HCT116 (cell line): ENCODE measurements around the gene SSR1. TPM values are rescaled to one million over a fixed set of nuclear protein-coding genes. Genes with fewer than 3 reads are reported as not detected.

Experiments
- ATAC-seq: fragments of 200-7000 bp; cut with Tn5 transposase; 2 replicates; pipeline ENCODE4 v1.9.1; 2020; ENCODE audit warnings: mild to moderate bottlenecking, moderate library complexity
- BruUV-seq: library from RNA; stranded (reverse); fragments of 400-500 nt; replicated peaks from 2 replicates; lab custom pipeline; 2021; lab: Mats Ljungman, UMichigan
- CTCF ChIA-PET: fragments of 300-600 bp; sonication (Branson Sonifier 250); formaldehyde crosslinking; loops from one replicate; lab custom pipeline; 2021; ENCODE audit warnings: antibody characterized with exemption; lab: Charles Lee
- POLR2A ChIA-PET: fragments of 300-600, 350-600 bp; sonication (Branson Sonifier 250); formaldehyde crosslinking; loops from one replicate; lab custom pipeline; 2021; ENCODE audit warnings: antibody characterized with exemption; lab: Charles Lee
- RAD21 ChIA-PET, 2 experiments: fragments of 300-600 bp; sonication (Branson Sonifier 250); formaldehyde crosslinking; loops; one replicate each; lab custom pipeline; 2023; ENCODE audit warnings: low total read pairs in 2 of 2; ENCODE audit not compliant: uncharacterized antibody in 2 of 2, unreplicated experiment in 2 of 2, low non-redundant PET in 1 of 2; lab: Charles Lee
- DNase-seq: peaks from one replicate; pipeline ENCODE4 v3.0.0-alpha.2; 2010; ENCODE audit warnings: low read depth, low spot score
- H2AFZ ChIP-seq: fragments of 200-600 bp; shearing (Covaris generic), sonication (generic); 2 replicates; pipeline ENCODE4 v1.6.1; 2017; ENCODE audit warnings: low read depth, mixed run types, mixed read lengths, antibody characterized with exemption, low read length; ENCODE audit not compliant: poor library complexity, severe bottlenecking
- H3K27ac ChIP-seq: 2 replicates; pipeline ENCODE4 v1.5.1; 2012; ENCODE audit warnings: low read depth, low read length
- H3K27me3 ChIP-seq: fragments of 200-600 bp; sonication (generic); 2 replicates; pipeline ENCODE4 v1.6.1; 2016; ENCODE audit warnings: mixed run types, low read length, mixed read lengths; ENCODE audit not compliant: insufficient read depth
- H3K36me3 ChIP-seq, 2 experiments: fragments of 200-500 bp in 1 of 2; fragments of 200-600 bp in 1 of 2; sonication (Bioruptor generic) in 1 of 2; sonication (generic) in 1 of 2; 2 replicates each; pipeline versions ENCODE4 v1.5.1 to v1.6.1; 2014 to 2016; ENCODE audit warnings: low read length in 2 of 2, inconsistent platforms in 1 of 2, mixed read lengths in 1 of 2, mixed run types in 1 of 2; ENCODE audit not compliant: insufficient read depth in 2 of 2, control insufficient read depth in 1 of 2
- H3K4me1 ChIP-seq, 2 experiments: fragments of 200-600 bp in 1 of 2; sonication (generic) in 1 of 2; 2 replicates each; pipeline versions ENCODE4 v1.5.1 to v1.6.1; 2012 to 2017; ENCODE audit warnings: low read length in 2 of 2, inconsistent platforms in 1 of 2, mild to moderate bottlenecking in 1 of 2, mixed read lengths in 1 of 2, mixed run types in 1 of 2, moderate library complexity in 1 of 2; ENCODE audit not compliant: insufficient read depth in 2 of 2, control insufficient read depth in 1 of 2
- H3K4me2 ChIP-seq: fragments of 200-600 bp; sonication (generic); 2 replicates; pipeline ENCODE4 v1.6.1; 2017; ENCODE audit warnings: mixed run types, low read length, mixed read lengths
- H3K4me3 ChIP-seq, 2 experiments: fragments of 200-600 bp in 1 of 2; sonication (generic) in 1 of 2; replicated peaks in 1 of 2; 2 replicates each; pipeline ENCODE4 v1.5.1; 2011 to 2016; ENCODE audit warnings: low read length in 2 of 2, control low read depth in 1 of 2, low read depth in 1 of 2, mild to moderate bottlenecking in 1 of 2, mixed read lengths in 1 of 2, mixed run types in 1 of 2
- H3K79me2 ChIP-seq: fragments of 200-600 bp; sonication (generic); 2 replicates; pipeline ENCODE4 v1.6.1; 2017; ENCODE audit warnings: mild to moderate bottlenecking, mixed run types, low read length, moderate library complexity, mixed read lengths; ENCODE audit not compliant: insufficient read depth
- H3K9ac ChIP-seq: fragments of 200-600 bp; sonication (generic); 2 replicates; pipeline ENCODE4 v1.6.1; 2016; ENCODE audit warnings: low read length, mixed read lengths
- H3K9me2 ChIP-seq: fragments of 200-600 bp; sonication (generic), shearing (Covaris generic); 2 replicates; pipeline ENCODE4 v1.6.1; 2017; ENCODE audit warnings: mixed run types, mild to moderate bottlenecking, moderate library complexity; ENCODE audit not compliant: insufficient read depth
- H3K9me3 ChIP-seq, 2 experiments: fragments of 200-500 bp in 1 of 2; fragments of 200-600 bp in 1 of 2; sonication (Bioruptor generic) in 1 of 2; sonication (generic) in 1 of 2; 2 replicates each; pipeline ENCODE4 v1.6.1; 2014 to 2017; ENCODE audit warnings: low read length in 2 of 2, mixed read lengths in 2 of 2, inconsistent platforms in 1 of 2, low read depth in 1 of 2, mild to moderate bottlenecking in 1 of 2, mixed run types in 1 of 2, moderate library complexity in 1 of 2; ENCODE audit not compliant: control insufficient read depth in 1 of 2, insufficient read depth in 1 of 2
- H4K20me1 ChIP-seq: fragments of 200-600 bp; sonication (generic), shearing (Covaris generic); 2 replicates; pipeline ENCODE4 v1.6.1; 2017; ENCODE audit warnings: mixed run types, mild to moderate bottlenecking, moderate library complexity; ENCODE audit not compliant: insufficient read depth
- ATF3 ChIP-seq: IDR thresholded peaks from 2 replicates; pipeline ENCODE4 v1.6.1; 2012
- CTCF ChIP-seq, 3 experiments: fragments of 200-600 bp in 1 of 3; sonication (generic) in 1 of 3; IDR thresholded peaks in 2 of 3; conservative IDR thresholded peaks in 1 of 3; 2 replicates each; pipeline ENCODE4 v1.5.1; 2012 to 2017; ENCODE audit warnings: low read depth in 2 of 3, low read length in 2 of 3, antibody characterized with exemption in 1 of 3, borderline replicate concordance in 1 of 3, control low read depth in 1 of 3, mild to moderate bottlenecking in 1 of 3, mixed read lengths in 1 of 3, mixed run types in 1 of 3, moderate library complexity in 1 of 3; ENCODE audit not compliant: insufficient read depth in 1 of 3
- ELF1 ChIP-seq: IDR thresholded peaks from 2 replicates; pipeline ENCODE4 v1.6.1; 2012; ENCODE audit warnings: low read depth, borderline replicate concordance
- EZH2 ChIP-seq: fragments of 200-600 bp; sonication (generic); IDR thresholded peaks from 2 replicates; pipeline ENCODE4 v1.6.1; 2017; ENCODE audit warnings: antibody characterized with exemption, mixed run types
- EZH2phosphoT487 ChIP-seq: fragments of 200-600 bp; IDR thresholded peaks from 2 replicates; pipeline ENCODE4 v1.6.1; 2018; ENCODE audit warnings: antibody characterized with exemption, borderline replicate concordance
- FOSL1 ChIP-seq: IDR thresholded peaks from 2 replicates; pipeline ENCODE4 v1.6.1; 2012; ENCODE audit warnings: low read depth
- JUND ChIP-seq: IDR thresholded peaks from 2 replicates; pipeline ENCODE4 v1.6.1; 2012
- RAD21 ChIP-seq: IDR thresholded peaks from 2 replicates; pipeline ENCODE4 v1.6.1; 2012; ENCODE audit warnings: low read depth, mild to moderate bottlenecking
- SIN3A ChIP-seq: IDR thresholded peaks from 2 replicates; pipeline ENCODE4 v1.6.1; 2012; ENCODE audit warnings: low read depth
- SRF ChIP-seq: IDR thresholded peaks from 2 replicates; pipeline ENCODE4 v1.6.1; 2012; ENCODE audit warnings: low read depth
- YY1 ChIP-seq: IDR thresholded peaks from 2 replicates; pipeline ENCODE4 v1.6.1; 2011; ENCODE audit warnings: low read length, low read depth, moderate library complexity, mild to moderate bottlenecking; ENCODE audit not compliant: insufficient replicate concordance; ENCODE audit errors: extremely low read depth
- ZNF274 ChIP-seq: fragments of 200-500 bp; sonication (Bioruptor generic); IDR thresholded peaks from 2 replicates; pipeline ENCODE4 v1.6.1; 2014; ENCODE audit warnings: mild to moderate bottlenecking, low read depth, low read length, inconsistent platforms
- intact Hi-C: fragments of 100-400 bp; cut with micrococcal nuclease; formaldehyde crosslinking; loops from 2 replicates; pipeline ENCODE4 v1.10.0; 2022
- total RNA-seq: library from RNA; stranded (reverse); gene quantifications from one replicate; pipeline ENCODE4 v1.2.1, GENCODE V29; 2021; ENCODE audit not compliant: unreplicated experiment
- TF ChIP-seq, protein P1 (sequence below): IDR thresholded peaks from 2 replicates; pipeline ENCODE4 v1.6.1; 2012
- TF ChIP-seq, protein P2 (sequence below): IDR thresholded peaks from 2 replicates; pipeline ENCODE4 v1.6.1; 2012; ENCODE audit warnings: low read depth

SSR1 gene
- total RNA-seq, 1 experiment from 2014 or later = 127 TPM

GRCh38 chr6:7307533-7307932 lies 5.5 kb downstream of the SSR1 start:
- DNase-seq = no peak
- no peak overlapping the region for H3K4me3 ChIP-seq
- TF ChIP-seq, protein P1, sequence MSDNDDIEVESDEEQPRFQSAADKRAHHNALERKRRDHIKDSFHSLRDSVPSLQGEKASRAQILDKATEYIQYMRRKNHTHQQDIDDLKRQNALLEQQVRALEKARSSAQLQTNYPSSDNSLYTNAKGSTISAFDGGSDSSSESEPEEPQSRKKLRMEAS = no peak
- no peak for TF ChIP-seq ELF1
- TF ChIP-seq EZH2 = no peak
- TF ChIP-seq YY1 = no peak
- TF ChIP-seq RAD21 = no peak
- no peak for TF ChIP-seq SRF
- no peak for TF ChIP-seq FOSL1
- no peak for TF ChIP-seq JUND
- TF ChIP-seq ZNF274 = no peak
- TF ChIP-seq, all 23 proteins: peak for 0
- peaks cover 10 to 13% of the 10 kb centered on the region in 2 experiments; a peak in 3 of 4 replicates for H3K4me1 ChIP-seq
- H3K9ac ChIP-seq = no peak overlapping the region
- H3K9me2 ChIP-seq = no peaks in the 10 kb centered on the region
- H3K9me3 ChIP-seq = no peaks in the 10 kb centered on the region
- POLR2A ChIA-PET = no interaction called here
- no peak overlapping the region for H2AFZ ChIP-seq
- peaks cover 40 to 58% of the 10 kb centered on the region in 2 experiments for H3K36me3 ChIP-seq
- H4K20me1 ChIP-seq = peaks cover 5% of the 10 kb centered on the region; the same call in 1 of the 2 replicates
- H3K27me3 ChIP-seq = no peaks in the 10 kb centered on the region
- H3K4me2 ChIP-seq = no peak overlapping the region
- intact Hi-C loops = no loop called here
- RAD21 ChIA-PET = no interaction called here
- no peak for ATAC-seq
- BruUV-seq = no TSS peak
- CTCF ChIA-PET = interaction anchor here (1.3 kb wide), 1 partner anchor 633 kb away, joined by 3 read pairs; no protein-coding TSS in a partner anchor
- peaks cover 99% of the 10 kb centered on the region for H3K79me2 ChIP-seq
- H3K27ac ChIP-seq = no peak overlapping the region

DNA sequence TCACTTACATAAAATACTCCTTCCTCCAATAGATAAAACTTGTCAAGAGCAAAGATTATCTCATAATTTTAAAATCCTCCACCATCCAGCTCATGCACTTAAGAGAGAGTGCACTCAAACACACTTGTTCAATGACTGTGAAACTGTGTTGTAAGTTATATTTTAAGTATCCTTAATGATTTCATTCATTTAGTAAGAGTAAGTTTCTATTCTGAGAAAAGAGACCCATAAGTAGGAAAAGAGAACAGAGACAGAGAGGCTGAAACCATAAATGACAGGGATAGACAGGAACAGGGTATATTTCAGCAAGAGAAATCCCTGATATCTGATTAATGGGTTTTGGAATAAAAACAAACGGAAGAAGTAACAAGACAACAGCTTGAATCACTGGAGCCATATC lies 8.2 kb downstream of the SSR1 start:
- BruUV-seq = no TSS peak
- ChIA-PET RAD21 (no interaction called here), CTCF (no interaction called here), POLR2A (no interaction called here)
- H3K9ac ChIP-seq = no peak overlapping the region
- H3K27ac ChIP-seq = no peak overlapping the region
- DNase-seq = no peak
- H3K4me3 ChIP-seq = no peak overlapping the region
- H3K36me3 ChIP-seq = peaks cover 58 to 63% of the 10 kb centered on the region in 2 experiments
- no peaks in the 10 kb centered on the region for H3K9me3 ChIP-seq
- no peak overlapping the region for H3K4me2 ChIP-seq
- H3K27me3 ChIP-seq = no peaks in the 10 kb centered on the region
- no peaks in the 10 kb centered on the region for H3K9me2 ChIP-seq
- no peaks in the 10 kb centered on the region; the same call in 1 of the 2 replicates for H4K20me1 ChIP-seq
- peaks cover 93% of the 10 kb centered on the region for H3K79me2 ChIP-seq
- no peak for ATAC-seq
- intact Hi-C loops = no loop called here
- H2AFZ ChIP-seq = no peak overlapping the region
- H3K4me1 ChIP-seq = no peaks in the 10 kb centered on the region
- TF ChIP-seq RAD21 (no peak), FOSL1 (no peak), ZNF274 (no peak), JUND (no peak), ATF3 (no peak), CTCF (IDR thresholded peaks at IDR 0.05 in 2 of 3, conservative IDR thresholded peaks at IDR 0.05 in 1 of 3; ENCODE audit: borderline replicate concordance in 1 of 3, insufficient read depth in 1 of 3, low read depth in 2 of 3, low read length in 2 of 3) (no peak), SIN3A (no peak), EZH2phosphoT487 (no peak)
- TF ChIP-seq, protein P2, sequence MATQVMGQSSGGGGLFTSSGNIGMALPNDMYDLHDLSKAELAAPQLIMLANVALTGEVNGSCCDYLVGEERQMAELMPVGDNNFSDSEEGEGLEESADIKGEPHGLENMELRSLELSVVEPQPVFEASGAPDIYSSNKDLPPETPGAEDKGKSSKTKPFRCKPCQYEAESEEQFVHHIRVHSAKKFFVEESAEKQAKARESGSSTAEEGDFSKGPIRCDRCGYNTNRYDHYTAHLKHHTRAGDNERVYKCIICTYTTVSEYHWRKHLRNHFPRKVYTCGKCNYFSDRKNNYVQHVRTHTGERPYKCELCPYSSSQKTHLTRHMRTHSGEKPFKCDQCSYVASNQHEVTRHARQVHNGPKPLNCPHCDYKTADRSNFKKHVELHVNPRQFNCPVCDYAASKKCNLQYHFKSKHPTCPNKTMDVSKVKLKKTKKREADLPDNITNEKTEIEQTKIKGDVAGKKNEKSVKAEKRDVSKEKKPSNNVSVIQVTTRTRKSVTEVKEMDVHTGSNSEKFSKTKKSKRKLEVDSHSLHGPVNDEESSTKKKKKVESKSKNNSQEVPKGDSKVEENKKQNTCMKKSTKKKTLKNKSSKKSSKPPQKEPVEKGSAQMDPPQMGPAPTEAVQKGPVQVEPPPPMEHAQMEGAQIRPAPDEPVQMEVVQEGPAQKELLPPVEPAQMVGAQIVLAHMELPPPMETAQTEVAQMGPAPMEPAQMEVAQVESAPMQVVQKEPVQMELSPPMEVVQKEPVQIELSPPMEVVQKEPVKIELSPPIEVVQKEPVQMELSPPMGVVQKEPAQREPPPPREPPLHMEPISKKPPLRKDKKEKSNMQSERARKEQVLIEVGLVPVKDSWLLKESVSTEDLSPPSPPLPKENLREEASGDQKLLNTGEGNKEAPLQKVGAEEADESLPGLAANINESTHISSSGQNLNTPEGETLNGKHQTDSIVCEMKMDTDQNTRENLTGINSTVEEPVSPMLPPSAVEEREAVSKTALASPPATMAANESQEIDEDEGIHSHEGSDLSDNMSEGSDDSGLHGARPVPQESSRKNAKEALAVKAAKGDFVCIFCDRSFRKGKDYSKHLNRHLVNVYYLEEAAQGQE = no peak
- TF ChIP-seq, protein P1 = no peak
